SK-N-DZ (cell line): ENCODE results near the gene PLXNB2.

Experiments used
- DNase-seq: peaks from one replicate; pipeline ENCODE4 v3.0.0-alpha.2; 2015; ENCODE audit warnings: low spot score

Gene PLXNB2

GRCh38 chr22:50252082-50253045 lies 55.1 kb downstream of the PLXNB2 start:
- peak; percentile 56 for DNase-seq

DNA sequence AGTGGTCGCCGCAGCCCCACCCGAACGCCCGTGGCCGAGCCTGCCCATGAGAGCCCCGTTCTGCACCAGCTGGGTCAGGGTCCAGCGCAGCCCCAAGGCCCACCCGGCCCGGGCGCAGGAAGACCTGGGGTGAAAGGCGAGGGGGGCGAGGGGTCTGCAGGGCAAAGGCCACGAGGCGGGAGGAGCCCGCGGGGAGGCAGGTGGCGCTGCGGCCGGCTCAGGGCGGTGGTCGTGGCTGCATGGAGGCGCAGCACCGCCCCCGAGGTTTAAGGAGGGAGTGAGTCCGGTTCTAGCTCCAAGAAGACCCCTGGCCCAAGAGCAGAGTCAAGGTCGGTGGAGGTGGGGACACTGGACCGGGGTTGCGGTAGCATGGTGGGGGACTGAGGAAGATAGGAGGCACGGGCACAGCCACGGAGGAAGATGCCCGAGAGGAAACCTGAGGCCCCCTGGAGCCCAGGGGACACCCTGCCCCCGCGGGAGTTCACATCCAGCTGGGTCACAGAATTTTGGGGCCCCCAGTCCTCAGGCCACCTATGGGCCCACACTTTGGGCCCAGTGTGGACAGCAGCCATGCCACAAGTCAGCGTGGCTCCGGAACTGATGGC lies 55.9 kb downstream of the PLXNB2 start:
- DNase-seq = peak; percentile 54

- peak; percentile 84 for DNase-seq
These were observed 56.6 kb downstream of the PLXNB2 start, which contains the start of gene HDAC10 for GRCh38 chr22:50250555-50251476. Gene HDAC10, minus strand, starts transcription at chr22:50251265. Its CDS starts 233 bp downstream, at chr22:50251032.

- DNase-seq = no peak
These were observed 57.2 kb downstream of the PLXNB2 start for GRCh38 chr22:50250249-50250554.

DNA sequence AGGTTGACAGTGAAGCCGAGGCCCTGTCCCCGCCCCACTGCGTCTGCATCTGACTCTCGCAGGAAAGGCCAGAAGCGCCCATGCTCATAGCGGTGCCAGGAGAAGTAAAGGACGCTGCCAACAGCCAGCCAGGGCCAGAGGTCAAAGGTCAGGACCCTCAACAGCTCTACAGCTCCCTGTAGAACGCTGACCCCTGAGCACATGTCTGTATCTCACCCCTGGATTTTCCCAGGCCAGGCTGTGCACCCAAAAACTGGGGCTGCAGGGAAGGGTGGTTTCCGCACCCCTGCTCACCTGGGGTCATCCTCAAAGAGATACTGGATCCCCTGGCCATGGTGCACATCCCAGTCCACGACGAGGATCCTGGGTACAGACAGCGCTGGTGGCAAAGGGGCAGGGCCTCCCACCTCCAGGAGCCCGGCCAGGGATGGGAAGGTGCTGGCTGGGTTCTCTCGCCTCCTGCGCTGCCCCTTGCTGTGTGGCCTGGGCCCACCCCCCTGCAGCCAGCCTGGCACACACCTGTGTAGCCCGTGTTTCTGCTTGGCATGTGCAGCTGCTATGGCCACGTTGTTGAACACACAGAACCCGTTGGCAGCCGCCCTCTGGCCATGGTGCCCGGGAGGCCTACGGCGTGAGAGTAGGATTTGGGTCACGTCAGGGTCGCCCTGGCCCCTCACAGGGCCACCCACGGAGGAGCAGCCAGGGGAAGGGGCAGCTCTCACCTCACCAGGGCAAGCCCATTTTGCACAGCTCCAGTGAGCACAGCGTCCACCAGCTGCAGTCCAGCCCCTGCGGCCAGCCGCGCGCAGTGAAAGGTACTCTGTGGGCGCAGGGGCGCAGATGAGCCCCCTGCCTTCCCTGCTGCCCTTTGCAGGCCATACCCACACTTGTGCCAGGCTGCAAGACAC lies 57.9 kb downstream of the PLXNB2 start:
- DNase-seq = no peak

DNA sequence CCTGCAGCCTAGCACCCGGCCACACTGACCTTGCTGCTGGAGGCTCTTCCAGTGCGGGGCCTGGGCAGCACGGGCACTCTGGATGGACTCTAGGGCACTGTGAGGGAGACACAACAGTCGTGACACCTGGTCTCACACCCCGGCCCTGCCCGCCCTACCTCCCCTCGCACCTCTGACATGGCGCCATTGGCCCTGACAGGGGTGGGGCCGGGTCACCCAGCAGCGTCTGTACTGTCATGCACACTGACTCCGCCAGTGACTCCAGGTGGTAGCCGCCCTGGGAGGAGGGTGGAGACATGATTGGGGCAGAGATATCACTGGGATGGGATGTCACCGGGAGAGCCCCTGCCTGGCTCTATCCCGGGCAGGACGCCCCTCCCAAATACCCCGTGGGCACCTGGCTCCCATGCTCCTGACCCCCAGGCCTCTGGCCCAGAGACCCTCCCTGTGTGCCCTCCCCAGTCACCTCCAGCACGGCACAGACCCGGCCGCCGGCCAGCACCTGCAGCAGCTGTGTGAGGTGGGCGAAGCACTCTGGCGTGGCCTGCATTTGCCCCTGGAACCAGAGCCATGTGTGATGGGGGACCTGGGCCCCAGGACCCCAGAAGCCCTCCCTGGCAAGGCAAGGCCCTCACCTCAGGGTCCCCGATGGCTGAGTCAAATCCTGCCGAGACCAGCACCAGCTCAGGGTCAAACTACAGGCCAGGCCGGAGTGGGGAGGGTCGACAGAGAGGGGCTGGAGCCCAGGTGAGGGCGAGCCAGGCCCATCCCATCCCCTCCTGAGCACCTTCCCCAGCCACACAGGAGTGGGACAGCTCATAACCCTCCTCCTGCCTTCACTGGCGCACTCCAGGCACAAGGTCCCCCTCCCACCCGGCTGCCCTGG lies 59.0 kb downstream of the PLXNB2 start:
- no peak for DNase-seq

DNA sequence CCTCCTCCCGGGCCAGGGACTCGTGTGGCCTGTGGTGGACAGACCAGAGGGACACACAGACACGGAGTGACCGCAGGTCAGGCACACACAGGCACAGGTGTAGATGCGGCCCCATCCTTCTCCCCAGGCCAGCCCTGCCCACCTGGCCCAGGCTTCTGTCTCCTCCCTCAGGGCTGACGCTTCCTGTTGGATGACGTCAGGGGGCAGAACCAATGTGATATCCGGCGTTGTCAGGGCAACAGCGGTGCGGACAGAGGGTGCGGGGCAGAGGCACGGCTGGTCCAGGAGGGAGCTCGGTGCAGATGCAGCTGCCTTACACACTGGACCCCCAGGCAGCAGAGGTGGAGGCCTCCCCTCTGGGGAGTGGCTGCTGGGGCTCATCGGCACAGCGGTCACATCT lies 59.7 kb downstream of the PLXNB2 start:
- DNase-seq = peak; percentile 86

- DNase-seq = no peak
These were observed 60.9 kb downstream of the PLXNB2 start for GRCh38 chr22:50246242-50247175.

DNA sequence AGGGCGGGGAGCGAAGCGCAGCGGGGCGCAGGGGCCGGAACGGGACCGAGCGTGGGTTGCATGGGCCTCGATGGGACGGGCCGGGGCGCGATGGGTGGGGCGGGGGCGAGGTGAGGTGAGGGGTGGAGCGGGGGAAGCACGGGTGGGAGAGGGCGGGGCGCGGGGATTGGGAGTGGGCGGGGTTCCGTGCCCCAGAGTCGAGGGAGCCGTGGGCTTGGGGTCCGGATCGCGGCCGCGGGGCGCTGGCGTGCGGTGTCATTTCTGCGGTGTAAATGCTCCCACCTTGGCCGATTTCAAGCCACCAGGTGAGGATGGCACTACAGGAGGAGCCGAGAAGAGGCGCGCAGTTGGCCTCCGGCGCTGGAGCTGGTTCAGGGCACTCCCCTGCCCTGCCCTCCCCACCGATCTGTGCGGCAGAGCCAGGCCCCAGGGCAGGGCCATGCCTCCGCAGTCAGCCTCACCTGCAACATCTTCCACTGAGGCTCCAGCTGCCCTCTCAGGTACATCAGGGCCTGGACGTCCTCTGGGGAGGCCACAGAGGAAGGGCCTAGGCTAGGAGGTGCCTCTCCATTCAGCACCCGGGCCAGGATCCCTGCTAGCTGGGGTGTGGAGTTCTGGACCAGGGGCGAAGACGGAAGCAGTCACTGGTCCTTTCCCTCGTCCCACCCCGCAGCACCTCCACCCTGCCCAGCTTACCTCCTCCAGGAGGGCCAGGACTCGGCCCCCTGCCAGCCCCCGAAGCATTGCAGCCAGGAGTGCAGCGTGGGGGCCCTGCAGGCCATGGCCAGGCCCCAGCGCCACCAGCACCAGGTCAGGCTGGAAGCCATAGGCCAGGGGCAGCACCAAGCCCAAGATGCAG lies 62.0 kb downstream of the PLXNB2 start:
- DNase-seq = no peak

- peak; percentile 92 for DNase-seq
These were observed 62.8 kb downstream of the PLXNB2 start, which contains the start of gene TUBGCP6 for GRCh38 chr22:50244420-50245213. Gene TUBGCP6, minus strand, starts transcription at chr22:50245023. Its CDS starts 564 bp downstream, at chr22:50244459.

DNA sequence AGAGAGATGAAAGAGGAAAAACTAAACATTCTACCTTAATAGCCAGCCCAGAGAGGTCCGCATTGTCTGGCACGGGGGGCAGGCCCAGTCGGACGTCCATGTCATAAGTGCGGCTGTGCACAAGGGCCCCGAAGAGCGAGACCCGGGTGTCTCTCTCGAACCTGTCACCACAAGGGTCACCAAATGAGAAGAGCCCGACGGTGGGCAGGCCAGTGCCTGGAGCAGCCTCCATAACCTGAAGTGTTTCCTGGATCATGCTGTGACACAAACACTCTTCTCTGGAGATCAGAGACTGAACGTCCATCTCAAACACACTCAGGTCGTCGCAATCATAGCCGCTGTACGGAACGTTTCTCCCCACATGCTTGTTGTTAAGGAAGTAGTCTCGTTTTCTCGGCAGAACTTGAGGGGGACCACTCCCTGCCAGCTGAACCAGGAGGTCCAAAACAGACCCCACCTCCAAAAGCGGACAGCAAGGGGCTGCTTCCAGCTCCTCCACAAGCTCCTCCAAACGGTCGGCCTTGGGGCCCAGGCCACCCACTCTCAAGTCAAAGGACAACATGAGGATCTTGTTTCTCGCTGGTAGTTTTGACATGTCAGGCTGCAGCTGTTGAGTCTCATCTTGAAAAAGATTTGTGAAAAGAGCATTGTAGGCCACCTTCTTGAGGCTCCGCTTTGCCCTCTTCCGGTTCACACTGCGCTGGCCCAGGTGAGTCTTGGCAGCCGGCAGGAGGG lies 63.6 kb downstream of the PLXNB2 start:
- DNase-seq = no peak

DNA sequence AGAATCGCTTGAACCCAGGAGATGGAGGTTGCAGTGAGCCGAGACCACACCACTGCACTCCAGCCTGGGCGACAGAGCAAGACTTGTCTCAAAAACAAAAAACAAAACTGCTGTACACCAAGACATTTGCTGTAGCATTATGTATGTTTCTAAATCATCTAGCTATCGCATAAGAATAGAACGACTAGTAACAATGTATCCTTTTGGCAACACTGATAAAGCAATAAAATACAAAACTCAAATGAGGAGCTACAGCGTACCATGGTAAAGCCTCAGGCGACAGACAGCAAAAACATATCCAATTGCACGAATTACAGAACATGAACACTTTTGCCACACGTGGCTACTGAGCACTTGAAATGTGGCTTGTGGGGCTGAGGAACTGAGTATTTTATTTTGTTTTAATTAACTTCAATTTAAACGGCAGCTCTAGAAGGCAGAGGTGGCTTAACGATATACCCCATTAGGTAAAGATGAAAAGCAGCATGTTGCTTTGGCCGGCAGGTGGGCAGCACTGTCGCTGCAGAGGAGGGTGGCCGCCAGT lies 65.0 kb downstream of the PLXNB2 start:
- DNase-seq = no peak

DNA sequence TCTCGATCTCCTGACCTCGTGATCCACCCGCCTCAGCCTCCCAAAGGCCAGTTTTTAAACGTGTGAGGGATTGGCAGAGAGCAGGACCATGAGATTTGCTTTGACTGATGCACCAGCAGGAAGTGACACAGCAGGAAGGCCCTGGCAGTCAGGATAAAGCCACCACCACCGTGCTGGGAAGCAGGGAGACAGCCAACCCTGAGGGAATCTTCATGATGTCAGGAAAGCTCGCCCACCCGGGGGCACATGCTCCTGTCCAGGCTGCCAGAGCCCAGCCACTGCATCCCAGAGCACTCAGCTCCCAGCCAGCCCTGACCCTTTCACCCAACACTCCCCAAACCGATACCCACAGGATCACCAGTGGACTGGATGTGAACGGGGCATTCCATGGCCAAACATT lies 68.7 kb downstream of the PLXNB2 start:
- DNase-seq = no peak

GRCh38 chr22:50236731-50237409 lies 70.6 kb downstream of the PLXNB2 start:
- DNase-seq = no peak

DNA sequence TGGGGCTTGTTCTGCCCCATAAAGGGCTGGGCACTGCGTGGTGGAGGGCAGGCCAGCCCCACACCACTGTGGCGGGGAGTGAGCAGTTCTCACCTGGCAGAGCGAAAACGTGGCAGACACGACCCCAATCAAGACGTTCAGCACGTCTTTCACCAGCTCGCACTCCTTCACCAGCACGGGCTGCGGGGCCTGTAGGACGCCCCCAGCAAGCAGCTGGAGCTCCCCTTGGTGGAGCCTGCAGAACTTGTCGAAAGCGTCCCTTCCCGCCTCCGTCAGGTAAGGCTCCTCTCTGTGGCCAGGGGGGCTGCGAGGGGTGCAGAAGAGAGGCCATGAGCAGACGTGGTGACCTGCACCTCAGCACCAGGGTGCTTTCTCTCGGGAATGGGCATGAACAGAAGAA lies 74.2 kb downstream of the PLXNB2 start:
- no peak for DNase-seq
